NCI-H2196 treated with DMSO at 0.1 percent for 48 hours (cell line): ENCODE measurements around the gene KCNG2.

Experiments used
- DNase-seq: peaks from one replicate; lab custom pipeline; 2025; ENCODE audit not compliant: unreplicated experiment; lab: John Stamatoyannopoulos, UW

The KCNG2 gene

DNA sequence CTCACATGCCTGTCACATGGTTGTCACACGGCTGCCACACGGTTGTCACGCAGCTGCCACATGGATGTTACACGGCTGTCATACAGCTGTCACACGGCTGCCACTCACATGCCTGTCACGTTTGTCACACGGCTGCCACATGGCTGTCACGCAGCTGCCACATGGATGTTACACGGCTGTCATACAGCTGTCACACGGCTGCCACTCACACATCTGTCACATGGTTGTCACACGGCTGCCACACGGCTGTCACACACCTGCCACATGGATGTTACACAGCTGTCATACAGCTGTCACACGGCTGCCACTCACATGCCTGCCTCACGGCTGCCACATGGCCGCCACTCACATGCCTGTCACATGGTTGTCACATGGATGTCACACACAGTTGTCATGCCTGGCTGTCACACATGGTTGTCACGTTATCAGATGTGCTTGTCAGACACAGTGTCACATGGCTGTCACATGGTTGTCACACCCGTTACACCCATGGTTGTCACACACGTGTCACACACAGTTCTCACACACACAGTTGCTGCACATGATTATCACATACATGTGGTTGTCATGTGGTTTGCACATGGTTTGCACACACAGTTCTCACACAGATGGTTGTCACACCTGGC, 19.4 kb downstream of the KCNG2 start:
- DNase-seq: no peak

- DNase-seq: no peak
Measured at GRCh38 chr18:79817607-79817998, 19.9 kb downstream of the KCNG2 start.

DNA sequence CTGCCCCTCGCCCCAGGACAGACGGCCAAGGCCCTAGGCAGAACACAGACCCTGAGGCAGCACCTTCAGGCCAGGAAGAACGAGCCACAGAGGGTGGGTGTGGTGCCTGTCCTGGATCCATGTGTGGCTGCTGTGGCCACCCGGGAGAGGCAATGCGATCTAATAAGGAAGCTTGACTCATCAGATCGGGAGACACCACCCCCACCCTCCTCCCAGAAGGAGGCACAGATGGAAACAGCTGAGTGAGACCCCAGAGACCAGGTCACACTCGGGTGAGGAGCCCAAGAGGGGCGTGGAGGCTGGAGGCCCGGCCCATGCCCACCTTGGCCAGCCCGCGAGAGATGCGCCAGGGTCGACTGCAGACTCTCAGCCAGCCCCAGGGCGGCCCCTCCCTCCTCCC, 20.3 kb downstream of the KCNG2 start:
- DNase-seq: no peak

- DNase-seq: no peak
Measured at GRCh38 chr18:79818631-79819030, 20.9 kb downstream of the KCNG2 start.

- DNase-seq: no peak
Measured at GRCh38 chr18:79819064-79819967, 21.6 kb downstream of the KCNG2 start.

DNA sequence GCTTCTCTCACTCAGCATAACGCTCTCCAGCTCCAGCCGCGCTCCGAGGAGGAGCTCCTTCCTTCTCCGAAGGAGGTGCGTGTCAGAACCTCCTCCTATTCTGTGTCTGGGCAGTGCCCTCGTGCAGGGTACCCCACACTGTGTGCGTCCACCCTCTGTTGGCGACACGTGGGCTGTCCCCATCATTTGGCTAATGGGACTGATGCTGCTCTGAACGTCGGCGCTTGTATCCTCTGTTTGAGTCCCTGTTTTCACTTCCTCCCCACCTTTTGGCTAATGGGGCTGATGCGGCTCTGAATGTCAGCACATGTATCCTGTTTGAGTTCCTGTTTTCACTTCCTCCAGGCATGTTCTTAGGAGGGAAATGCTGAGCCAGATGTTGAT, 22.2 kb downstream of the KCNG2 start:
- no peak for DNase-seq

DNA sequence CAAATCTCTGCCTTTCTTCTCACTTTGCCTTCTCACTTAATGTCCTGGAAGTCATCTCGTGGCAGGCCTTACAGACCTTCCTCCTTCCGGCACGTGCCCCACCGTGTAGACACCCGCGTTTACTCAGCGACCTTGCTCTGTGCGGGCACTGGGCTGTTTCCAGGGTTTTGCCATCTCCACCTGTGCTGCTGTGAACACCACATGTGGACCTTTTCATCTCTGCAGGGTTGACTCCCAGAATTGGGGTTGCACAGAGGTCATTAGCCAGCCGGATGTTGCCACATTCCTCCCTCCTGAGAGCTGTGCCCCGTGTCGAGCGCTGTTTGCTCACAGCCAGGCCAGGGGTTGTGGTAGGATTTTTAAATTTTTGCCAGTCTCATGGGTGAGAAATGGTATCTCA, 25.4 kb downstream of the KCNG2 start:
- DNase-seq: no peak

- DNase-seq: no peak
Measured at GRCh38 chr18:79825913-79826312, 28.2 kb downstream of the KCNG2 start.

GRCh38 chr18:79826966-79827365, 29.2 kb downstream of the KCNG2 start:
- DNase-seq: no peak

GRCh38 chr18:79828258-79828657, 30.5 kb downstream of the KCNG2 start:
- no peak for DNase-seq

DNA sequence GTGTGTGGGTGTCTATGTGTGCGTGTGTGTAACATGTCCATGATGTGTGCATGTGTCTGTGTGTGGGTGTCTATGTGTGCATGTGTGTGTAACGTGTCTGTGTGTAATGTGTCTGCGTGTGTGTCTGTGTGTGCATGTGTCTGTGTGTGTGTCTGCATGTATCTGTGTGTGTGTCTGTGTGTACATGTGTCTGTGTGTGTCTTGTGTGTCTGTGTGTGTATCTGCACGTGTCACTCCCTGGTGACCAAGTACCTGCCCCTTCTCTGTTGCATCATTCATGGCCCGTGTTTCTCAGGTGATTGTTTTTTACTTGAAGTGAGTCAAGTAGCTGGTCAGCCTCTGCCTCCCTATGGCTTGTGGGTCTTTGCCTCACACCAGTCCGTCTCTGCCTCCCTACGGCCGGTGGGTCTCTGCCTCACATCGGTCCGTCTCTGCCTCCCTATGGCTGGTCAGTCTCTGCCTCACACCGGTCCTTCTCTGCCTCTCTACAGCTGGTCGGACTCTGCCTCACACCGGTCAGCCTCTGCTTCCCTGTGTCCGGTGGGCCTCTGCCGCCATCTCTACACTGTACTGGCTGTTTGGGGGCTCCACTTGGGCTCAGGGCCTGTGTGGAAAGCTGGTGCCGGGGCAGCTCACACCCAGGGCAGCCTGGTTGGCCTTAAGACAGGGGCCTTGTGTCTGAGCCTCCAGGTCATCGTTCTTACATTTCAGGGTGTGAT, 31.6 kb downstream of the KCNG2 start:
- DNase-seq: no peak

- no peak for DNase-seq
Measured at GRCh38 chr18:79832169-79832568, 34.4 kb downstream of the KCNG2 start.

GRCh38 chr18:79834834-79835233, 37.1 kb downstream of the KCNG2 start:
- DNase-seq: no peak

GRCh38 chr18:79841936-79842335, 44.2 kb downstream of the KCNG2 start:
- DNase-seq: no peak

DNA sequence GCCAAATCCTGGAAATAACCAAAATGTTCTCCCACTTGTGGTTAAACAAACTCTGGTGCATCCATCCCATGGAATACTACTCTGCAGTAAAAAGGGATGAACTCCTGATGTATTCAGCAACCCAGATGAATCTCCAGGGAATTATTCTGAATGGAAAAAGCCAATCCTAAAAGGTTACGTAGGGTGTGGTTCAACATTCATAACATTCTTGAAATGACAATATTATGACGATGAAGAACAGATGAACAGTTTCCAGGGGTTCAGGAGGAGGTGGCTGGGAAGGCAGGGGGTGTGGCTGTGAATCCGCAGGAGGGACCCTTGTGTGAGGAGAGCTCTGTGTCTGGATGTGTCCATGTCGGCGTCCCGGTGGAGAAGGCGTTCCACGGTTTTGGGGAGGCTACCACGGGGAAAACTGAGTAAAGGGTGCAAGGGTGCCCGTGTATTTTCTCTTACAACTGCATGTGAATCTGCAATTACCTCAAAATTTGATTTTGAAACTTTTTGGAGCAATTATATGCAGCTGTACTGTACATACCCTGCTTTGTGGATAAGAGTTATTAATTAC, 47.3 kb downstream of the KCNG2 start:
- DNase-seq: no peak

DNA sequence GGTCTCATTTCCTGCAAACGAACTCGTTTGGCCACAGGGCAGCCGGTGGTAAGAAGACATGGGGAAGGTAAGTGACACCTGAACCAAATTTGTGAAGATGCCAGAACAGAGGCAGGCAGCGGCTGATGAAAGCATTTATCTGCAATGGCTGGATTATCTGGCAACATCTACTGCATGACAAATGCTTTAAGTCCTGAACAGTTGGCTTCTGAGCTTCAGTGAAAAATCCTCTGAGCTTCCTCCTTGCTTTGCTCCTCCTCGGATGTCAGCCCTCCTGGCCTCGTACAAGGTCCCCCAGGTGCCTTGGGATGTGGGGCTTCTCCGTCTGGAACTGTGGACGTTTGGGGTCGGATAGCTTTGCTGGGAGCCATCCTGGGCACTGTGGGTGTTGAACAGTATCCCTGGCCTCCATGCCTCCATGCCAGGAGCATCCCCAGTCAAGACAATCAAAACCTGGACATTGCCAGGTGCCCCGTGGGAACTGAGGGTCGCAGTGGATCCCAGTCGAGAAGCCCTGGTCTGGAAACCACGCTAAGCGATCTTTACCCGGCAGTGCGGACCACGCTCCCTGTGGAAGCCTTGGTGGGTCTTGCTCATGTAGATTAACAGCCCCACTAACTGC, 49.3 kb downstream of the KCNG2 start:
- no peak for DNase-seq

GRCh38 chr18:79847606-79848293, 50.0 kb downstream of the KCNG2 start:
- no peak for DNase-seq

DNA sequence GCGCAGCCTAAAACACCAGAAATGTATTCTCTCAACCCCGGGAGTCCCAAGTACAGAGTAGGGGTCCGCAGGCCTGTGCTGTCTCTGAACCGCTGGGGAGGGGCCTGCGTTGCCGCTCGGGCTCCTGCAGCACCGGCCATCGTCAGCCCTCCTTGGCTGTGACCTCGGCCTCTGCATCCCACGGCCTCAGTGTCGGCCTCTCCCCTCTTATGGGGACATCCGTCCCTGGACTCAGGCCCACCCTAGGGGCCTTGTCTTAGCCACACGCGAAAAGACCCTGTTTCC, 50.5 kb downstream of the KCNG2 start:
- no peak for DNase-seq

DNA sequence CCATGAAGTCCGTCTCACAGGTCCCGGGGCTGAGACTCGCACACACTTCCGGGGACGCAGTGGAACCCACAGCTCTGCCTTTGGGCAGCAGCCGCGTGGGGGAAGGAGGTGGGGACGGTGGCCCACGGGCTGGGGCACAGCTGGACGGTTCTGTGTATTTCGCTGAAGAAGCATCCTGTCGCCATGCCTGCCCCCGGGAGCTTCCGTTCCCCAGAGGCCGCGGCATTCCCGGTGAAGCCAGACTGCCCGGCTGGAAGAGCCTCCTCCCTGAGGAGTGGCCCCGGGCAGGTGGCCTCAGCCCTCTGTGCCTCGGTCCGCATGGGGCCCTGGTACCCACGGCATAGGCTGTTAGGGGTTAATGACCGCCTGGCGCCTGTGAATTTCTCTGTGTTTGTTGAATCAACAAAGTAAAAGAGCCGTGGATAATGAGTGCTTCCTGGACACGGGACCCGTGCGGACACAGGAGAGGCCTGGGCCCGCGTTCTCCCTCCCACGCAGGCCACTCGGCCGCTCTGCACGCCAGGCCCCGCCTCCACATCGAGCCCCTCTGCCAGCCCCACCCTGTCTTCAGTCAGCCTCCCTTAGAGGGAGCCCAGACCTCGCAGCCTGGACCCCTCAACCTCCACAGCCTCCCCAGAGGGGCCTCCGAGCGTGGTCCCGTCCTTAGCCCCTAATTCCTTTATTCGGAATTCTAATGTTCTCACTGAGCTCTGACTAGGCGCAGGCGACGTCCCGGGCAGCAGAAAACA, 51.0 kb downstream of the KCNG2 start:
- DNase-seq: no peak
